HG03097 (cell line): Measurements from ENCODE around the gene GIPC2.

Experiments used
- ATAC-seq: cut with Tn5 transposase; IDR thresholded peaks from one replicate; pipeline ENCODE4 v1.9.1; 2021; ENCODE audit not compliant: unreplicated experiment, low FRiP score

The GIPC2 gene

GRCh38 chr1:78035121-78035520 lies 10.6 kb upstream of the GIPC2 start:
- ATAC-seq = no peak

GRCh38 chr1:78036450-78036849 lies 9.3 kb upstream of the GIPC2 start:
- ATAC-seq = no peak

GRCh38 chr1:78038071-78038470 lies 7.7 kb upstream of the GIPC2 start:
- no peak for ATAC-seq

DNA sequence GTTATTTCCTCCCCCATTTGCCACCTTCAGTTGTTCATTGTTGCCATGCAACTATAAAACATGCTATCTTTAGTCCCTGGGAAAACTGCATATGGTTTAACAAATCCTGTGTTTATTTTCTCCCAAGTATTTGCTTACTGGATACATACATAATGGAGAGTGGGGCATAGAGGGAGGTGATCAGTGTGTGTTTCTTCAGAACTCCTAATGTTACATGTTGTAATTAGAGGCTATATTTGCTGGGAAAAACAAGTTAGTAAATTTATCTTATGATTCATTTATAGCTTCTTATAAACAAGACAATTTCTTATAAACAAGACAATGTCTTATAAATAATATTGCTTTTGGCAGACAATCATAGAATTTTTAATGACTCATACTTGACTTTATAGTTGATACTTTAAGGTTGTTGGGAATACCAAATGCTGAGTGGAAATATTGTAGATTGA lies 7.3 kb upstream of the GIPC2 start:
- no peak for ATAC-seq

GRCh38 chr1:78040484-78041089 lies 5.2 kb upstream of the GIPC2 start:
- ATAC-seq = no peak

DNA sequence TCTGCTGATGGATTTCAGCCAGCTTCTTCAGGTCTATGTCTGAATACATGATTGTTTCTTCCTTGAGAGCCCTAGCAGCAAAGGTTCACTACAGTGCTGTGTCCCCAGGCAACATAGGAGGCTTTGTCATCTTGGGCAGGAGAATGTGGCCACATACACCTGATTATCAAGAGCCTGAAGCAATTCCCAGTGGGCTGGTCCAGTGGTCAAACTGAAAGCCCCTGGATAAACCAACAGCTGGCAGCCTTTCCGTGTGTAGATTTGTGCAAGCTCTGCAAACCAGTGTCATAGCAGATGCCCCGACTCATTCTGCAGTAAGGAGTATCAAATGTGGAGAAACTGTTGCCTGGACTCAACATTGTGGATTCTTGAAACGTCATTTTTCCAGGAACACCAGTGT lies 2.3 kb upstream of the GIPC2 start:
- no peak for ATAC-seq

DNA sequence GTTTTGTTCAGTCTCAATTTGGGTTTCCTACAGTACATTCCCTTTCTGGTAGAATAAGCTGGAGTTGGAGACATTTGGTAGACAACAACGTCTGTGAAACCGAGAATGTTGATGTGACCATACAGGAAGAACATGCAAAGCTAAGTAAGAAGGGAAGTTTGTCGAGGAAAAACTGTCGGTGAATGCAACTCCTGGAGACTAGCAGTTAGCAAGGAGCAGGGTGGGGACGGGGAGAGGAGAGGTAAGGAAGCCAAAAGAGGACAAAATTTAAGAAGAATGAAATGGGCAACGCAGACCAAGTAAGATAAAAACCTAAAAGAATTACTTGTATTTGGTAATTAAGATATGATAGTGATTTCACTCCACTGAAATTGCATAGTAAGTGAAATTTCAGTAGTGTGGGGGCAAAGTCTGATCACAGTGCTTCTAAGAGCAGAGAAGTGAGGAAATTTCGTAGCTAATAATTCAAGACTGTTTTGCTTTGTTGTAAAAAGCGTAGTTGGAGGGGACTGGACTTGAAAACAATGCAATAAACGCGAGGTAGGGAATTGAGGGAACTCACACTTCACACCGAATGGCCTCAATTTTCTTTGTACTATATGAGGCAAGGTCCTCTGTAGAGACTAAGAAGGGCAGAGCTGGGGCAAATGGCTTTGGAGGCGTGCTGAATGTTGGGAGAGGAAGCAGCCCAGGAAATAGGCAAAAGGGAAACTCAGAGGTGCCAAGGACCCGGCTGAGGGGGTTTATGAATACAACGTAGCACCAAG lies 787 bp upstream of the GIPC2 start:
- ATAC-seq = no peak

DNA sequence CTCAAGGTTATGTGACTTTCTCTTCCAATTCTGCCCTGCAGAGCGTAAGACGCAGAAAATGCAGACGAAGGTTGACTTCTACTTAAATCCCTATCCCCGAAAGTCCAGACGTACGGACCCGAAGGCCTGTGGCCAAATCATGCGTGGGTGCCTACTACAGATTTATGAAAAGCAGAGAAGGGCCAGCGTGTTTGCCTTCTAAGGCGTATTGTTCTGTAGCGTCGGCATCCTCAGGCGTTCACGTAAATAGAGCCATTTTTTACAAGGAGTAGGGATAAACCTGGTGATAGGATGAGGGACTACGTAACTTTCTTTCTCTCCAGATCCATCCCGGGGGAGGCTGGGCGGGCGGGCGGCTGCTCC lies 222 bp upstream of the GIPC2 start:
- ATAC-seq = no peak

GRCh38 chr1:78047106-78047505 lies 1.3 kb downstream of the GIPC2 start:
- ATAC-seq = no peak

GRCh38 chr1:78047631-78048030 lies 1.9 kb downstream of the GIPC2 start:
- ATAC-seq = no peak

DNA sequence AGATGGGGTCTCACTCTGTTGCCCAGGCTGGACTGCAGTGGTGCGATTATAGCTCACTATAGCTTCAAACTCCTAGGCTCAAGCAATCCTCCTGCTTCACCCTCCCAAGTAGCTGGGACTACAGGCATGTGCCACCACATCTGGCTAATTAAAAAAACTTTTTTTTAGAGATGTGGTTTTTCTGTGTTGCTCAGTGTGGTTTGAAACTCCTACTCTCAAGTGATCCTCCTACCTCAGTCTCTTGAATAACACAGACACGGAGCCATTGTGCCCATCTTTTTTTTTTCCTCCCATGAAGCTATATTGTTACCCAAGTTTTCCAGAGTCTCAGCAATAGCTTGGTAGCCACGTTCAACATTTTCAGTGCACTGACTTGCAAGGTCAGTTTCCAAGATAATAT lies 2.7 kb downstream of the GIPC2 start:
- no peak for ATAC-seq

GRCh38 chr1:78049396-78049795 lies 3.6 kb downstream of the GIPC2 start:
- no peak for ATAC-seq

DNA sequence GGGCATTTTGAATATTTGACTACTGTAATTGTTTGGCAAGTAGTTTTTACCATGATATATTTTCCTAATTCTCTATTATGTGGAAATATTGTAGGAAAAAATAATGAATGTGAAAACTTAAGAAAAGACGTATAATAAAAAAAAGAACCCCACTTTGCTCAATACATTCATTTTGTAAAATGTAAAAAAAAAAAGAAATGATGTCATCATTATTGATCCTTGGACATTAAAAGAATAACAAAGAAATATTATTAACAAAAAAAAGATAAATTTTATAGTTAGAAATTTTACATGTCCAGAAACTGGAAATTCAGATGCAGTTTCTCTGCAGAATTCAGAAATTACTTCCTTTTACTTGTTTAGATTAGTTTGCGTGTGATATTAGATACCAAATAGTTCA lies 5.2 kb downstream of the GIPC2 start:
- ATAC-seq = no peak

- ATAC-seq = no peak
Measured at GRCh38 chr1:78052685-78053405, 7.1 kb downstream of the GIPC2 start.

GRCh38 chr1:78053498-78053897 lies 7.7 kb downstream of the GIPC2 start:
- ATAC-seq = no peak

DNA sequence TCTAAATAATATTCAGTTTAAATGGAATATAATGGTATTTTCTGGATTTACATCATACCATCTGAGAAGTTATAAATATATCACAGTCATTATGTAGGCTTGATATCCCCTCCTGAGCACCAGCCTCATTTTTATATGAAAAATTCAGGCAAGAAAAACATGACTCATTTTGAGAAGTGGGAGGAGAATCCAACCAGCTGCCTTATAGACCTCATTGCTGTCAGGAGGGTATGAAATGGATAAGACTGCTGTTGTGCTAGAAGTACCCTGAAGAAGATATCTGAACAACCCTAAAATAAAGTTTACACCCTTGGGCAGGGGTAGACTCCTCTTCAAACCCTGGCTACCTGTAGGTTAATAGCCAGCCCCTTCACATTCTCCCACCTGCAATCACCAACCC lies 8.8 kb downstream of the GIPC2 start:
- ATAC-seq = no peak

DNA sequence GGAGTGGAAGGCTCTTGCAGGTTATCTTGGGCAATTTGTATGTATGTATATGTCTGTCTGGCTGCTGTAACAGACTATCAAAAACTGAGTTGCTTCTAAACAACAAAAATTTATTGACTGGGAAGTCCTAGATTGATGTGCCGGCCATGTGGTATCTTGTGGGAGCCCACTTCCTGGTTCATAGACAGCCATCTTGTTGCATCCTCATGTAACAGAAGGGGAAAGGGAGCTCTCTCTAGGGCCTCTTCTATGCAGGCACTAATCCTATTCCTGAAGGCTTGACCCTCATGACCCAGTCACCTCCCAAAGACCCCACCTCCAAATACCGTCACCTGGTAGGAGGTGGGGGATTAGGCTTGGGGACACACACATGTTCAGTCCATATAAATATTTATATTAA lies 9.2 kb downstream of the GIPC2 start:
- ATAC-seq = no peak

DNA sequence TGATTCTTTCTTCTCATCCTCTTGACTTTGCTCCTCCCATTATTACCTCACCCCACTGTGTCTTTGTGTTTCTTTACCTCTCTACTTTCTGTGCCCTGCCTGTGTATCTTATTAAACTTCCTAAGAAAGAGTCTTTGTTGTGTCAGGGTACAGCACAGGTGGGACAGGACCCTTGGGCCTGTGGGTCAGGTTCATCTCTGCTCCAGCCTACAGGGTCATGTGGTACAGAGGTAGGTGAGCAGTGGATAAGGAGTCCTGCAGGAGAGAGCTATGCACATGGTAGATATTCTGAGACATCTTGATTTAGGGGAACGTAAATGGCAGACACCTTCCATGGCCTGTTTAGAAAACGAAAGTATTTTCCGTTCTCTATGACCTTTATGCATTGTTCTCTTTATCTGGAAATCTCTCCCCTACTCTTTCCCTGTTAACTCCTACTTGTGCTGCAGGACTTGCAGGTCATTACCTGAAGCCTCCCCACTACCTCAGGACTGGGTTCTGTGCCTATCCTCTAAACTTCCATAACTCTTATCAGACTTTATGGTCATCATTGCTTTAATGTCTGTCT lies 9.9 kb downstream of the GIPC2 start:
- no peak for ATAC-seq

DNA sequence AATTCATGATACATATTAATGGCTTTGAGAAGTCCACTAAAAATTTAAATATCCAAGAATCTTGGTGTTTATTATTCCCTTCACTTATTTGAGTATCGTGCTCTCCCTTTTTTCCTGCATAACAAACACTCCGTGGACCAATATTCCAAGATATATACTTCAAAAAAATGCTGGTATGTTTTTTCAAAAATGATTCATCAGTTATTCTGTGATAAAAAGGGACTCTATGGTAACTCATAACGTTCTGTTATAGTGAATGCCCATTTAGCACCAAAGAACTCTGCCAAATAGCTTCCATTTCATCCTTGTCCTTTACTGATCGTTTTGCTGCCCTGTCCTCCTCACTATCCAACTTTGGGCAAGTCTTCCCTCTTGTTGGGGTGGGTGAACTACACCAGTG lies 12.9 kb downstream of the GIPC2 start:
- ATAC-seq = no peak

- ATAC-seq = no peak
Measured at GRCh38 chr1:78060857-78061563, 15.2 kb downstream of the GIPC2 start.
